GM18507 (cell line): ENCODE data around the gene ACTN4.

Source experiments
- DNase-seq: peaks from one replicate; pipeline ENCODE4 v3.0.0; 2011; ENCODE audit warnings: low read depth; ENCODE audit not compliant: insufficient read length; ENCODE audit errors: extremely low spot score
- FAIRE-seq: peaks from 2 replicates; lab custom pipeline; 2011; peaks lifted over from hg19 to GRCh38; lab: Jason Lieb, UNC

Gene ACTN4

DNA sequence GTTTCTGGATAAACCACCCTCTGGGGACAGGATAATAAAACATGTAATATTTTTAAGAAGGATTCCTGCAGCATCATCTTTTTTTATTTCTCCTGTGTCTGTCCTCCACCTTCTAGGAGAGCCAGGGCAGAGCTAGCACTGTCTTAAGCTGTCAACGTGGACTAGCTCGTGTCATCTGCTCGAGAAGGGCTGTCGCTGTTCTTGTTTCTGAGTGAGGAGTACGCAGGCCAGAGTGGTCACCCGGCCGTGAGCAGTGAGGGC is 83.0 kb downstream of the ACTN4 start:
- DNase-seq (no peak), FAIRE-seq (no peak)

DNA sequence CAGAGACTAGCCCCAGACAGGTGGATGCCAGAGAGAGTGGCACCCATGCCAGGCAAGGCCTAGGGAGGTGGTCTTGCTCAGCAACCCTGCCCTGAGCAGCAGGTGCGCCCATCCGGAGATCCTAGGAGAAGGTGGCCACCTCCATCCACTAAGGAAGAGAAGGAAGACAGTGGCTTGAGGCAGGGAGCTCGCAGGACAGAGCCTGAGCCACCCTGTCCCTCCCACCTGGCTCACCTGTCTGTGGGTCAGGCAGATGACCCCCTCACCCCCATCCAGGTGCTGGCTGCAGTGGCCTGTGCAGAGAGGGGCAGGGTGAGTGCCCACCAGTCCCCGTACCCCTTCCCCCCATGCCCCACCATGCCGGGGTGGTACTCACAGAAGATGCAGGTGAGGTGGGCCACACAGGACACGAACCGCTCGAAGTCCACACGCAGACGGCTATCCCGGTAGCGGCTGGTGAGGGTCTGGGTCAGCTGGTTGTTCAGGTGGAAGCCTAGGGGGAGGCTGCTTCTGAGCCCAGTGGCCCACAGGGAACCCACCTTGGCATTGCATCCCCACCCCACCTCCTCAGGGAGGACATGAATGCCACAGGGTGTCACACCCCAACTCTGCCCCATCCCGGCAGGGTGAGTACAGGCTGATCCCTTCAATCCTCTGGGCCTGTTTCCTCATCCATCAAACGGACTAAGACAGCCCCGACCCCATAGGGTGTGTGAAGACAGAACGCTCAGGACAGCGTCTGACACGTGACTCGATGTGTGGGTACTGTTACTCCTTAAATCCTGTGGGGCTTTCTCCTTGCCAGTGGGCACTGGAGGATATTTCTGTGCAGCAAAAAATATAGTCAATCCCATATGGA is 83.5 kb downstream of the ACTN4 start:
- DNase-seq: no peak
- no peak for FAIRE-seq

DNA sequence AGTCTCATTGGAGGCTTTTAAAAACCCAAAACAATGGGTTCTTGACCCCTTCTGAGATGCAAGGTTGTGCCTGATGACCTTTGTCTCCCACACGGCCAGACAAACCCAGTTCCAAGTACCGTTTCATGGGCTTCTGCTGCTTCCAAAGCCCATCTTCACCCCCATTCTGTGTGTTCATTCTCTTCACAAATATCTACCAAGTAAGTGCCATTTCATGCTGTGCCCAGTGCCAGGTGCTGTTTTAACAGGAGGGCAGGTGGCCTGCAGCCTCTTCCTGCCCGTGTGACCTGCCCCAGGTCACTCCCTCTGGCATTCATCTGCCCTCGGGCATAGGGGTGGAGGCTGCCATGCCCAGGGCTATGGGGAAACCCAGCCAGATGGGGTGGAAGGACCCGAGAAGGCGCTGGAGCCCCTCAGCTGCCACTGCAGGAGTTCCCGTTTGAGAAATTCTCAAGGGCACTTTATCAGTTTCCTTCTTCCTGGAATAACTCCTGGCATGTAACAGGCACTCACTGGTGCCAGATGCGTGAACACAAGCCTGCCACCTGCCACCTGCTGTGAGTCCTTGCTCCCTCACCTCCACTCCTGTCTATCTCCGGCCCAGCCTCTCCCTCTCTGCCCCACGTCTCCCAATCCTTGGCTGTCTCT is 84.3 kb downstream of the ACTN4 start:
- DNase-seq (no peak), FAIRE-seq (no peak)

- FAIRE-seq (no peak), DNase-seq (no peak)
Measured at GRCh38 chr19:38733241-38733492, 85.7 kb downstream of the ACTN4 start.

DNA sequence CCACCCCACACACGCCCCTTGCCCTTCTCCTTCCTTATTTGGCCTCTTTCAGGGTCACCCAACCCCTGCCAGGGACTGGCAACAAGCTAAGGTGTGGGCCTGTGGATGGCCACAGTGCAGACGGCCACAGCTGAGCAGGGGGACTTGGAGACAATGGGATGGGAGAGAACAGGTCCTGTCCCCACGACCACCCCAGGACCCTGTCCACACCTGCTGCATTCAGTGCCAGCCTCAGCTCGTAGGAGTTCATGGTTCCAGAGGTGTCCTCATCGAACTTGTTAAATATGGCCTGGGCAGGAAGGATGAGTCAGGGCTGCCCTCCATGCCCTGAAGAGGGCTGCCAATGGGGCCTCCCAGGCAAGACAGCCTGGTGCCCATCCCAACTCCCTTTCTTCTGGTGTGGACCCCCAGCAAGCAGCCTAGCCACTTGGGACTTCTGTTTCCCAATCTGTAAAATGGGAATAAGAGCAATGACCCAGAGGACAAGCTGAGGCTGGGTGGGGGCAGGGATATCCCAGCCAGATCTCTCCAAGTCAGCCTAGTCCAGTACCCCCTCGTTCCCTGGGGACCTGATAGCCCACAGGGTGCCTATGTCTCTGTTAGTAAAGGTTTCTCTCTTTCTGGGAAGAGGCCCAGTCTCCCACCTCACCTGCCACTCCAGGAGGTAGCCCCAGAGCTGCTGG is 86.2 kb downstream of the ACTN4 start:
- DNase-seq (no peak), FAIRE-seq (peak; percentile 21)

DNA sequence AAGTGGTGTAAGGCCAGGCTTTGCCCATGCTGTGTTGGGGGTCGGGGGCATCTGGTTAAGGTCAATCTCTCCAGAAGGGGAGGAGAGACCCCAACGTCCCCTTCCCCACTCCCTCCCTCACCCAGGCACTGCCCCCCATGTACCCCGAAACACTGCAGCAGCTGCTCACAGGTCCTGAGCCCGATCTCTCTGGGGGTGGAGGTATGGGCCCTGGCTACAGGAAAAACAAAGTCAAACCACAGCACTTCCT is 86.7 kb downstream of the ACTN4 start:
- DNase-seq (no peak), FAIRE-seq (peak; percentile 92)

GRCh38 chr19:38734426-38735256 is 87.2 kb downstream of the ACTN4 start:
- DNase-seq (peak; percentile 52), FAIRE-seq (no peak)

DNA sequence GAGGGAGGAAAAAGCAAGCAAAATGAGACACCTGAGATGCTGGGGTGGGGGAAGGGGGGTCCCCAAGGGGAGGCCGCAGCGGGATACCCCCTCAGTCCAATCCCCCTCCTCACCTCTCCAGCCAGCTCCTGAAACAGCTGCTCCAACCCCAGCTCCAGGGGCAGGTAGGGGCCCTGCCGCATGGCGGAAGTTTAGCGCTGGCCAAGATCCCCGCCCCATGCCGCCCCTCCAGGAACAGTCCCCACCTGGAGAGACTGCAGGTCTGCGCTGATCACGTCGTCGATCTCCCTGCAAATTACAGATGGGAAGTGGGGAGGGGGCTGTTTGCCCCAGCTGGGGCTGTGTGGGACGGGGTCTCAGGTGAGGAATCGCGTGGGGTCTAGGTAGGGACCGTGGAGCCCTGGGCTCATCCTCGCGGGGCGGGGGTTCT is 87.8 kb downstream of the ACTN4 start:
- DNase-seq (no peak), FAIRE-seq (no peak)

DNA sequence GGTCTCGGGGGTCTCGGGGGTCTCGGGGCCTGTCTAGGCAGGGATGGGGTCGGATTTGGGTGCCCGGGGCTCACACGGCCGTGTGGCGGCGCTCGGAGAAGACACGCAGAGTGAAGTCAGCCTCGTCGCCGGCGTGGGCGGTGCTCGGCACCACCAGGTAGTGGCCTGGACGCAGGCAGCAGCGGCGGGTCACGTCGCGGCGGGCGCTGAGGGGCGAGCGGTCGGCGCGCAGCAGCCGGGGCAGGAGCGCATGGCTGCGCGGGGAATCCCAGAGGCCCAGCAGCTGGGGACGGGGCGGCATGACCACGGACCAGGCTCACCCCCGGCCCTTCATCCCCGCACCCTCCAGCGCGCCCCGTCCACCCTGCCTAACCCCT is 88.6 kb downstream of the ACTN4 start:
- FAIRE-seq: no peak

DNA sequence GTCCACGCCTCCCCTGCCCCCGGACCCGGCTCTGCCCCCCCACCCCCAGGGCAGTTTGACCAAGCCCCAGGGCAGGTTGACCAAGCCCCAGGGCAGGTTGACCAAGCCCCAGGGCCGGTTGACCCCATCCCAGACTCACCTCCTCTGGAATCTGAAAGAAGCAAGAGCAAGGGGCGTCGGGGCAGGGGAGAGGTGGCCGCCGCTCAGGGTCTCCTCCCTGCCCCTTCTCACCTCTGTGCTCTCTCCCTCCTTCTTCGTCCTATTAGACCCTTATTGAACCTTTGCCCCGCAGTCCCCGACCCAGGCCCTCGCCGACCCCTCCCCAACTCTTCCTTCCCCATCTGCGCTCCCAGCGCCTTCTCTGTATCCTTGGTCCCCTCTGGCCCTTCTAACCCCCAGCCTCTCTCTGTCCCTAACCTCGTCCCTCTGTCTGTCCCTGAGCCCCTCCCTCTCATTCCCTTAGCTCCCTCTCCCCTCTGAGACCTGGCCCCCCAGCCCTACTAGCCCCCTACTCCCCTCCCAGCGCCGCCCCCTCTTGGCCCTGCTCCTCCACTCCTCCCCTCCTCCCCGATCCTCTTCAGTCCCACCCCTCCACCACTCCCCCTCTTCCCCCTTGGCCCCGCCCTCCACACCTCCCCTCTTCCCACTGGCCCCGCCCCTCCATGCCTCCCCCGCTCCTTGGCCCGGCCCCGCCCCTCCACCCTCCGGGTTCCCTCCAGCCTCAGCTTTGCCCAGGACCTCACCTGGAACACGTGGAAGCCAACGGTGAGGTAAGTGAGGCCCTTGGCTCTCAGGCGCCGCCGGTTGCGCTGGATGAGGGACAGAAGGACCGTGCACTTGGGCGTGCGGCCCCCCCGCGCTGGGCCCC is 89.2 kb downstream of the ACTN4 start:
- DNase-seq: peak; percentile 49

More for the DNA sequence above, 88.6 kb downstream of the ACTN4 start:
- DNase-seq: peak; percentile 38

GRCh38 chr19:38737281-38737865 is 89.9 kb downstream of the ACTN4 start:
- no peak for FAIRE-seq

More for the DNA sequence above, 89.2 kb downstream of the ACTN4 start:
- FAIRE-seq: no peak

GRCh38 chr19:38737921-38738737 is 90.7 kb downstream of the ACTN4 start:
- DNase-seq (no peak), FAIRE-seq (no peak)

More at GRCh38 chr19:38737281-38737865, 89.9 kb downstream of the ACTN4 start:
- no peak for DNase-seq

DNA sequence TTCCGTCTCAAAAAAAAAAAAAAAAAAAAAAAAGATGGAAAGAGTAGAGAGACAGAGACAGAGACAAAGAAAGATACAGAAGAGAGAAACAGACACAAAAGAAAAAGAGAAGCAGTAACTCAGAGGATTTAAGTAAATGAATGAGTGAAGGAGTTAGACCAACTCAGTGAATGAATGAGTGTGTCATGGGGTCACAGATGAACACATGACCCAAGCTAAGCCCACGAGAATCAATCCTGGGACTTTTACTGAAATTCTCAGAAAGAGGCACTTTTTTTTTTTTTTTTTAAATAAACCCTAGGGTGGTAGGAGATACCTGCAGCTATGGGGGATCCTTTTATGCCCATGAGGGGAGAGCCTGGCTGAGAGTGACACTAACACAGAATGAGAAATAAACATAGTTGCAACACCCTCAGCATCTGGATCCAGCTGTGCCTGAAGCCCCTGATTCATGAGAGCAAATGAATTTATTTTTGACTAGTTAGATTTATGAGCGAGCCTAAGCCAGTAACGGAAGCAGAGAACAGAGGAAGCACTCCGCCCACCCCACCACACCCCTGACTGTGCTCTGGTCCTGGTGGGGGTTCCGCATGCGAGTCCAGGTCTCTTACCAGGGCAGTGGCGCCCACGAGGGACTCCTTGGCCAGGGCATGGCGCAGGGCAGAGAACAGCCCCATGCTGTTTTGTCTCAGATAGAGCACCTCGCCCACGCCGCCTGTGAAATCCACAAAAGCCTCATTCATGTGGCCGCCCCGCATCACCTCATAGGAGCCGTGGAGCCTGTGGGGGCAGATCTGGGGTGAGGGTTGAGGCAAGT is 92.2 kb downstream of the ACTN4 start:
- DNase-seq (no peak), FAIRE-seq (no peak)

DNA sequence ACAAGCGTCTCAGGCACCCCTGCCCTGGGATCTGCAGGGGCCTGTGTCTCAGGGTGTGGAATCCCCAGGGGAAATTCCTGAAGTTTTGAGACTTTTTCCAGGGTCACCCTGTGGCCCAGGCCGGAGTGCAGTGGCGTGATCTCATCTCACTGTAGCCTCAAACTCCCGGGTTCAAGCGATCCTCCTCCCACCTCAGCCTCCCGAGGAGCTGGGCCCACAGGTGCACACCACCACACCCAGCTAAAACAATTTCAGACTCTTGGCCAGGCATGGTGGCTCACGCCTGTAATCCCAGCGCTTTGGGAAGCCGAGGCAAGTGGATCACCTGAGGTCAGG is 92.8 kb downstream of the ACTN4 start:
- FAIRE-seq (no peak), DNase-seq (no peak)

DNA sequence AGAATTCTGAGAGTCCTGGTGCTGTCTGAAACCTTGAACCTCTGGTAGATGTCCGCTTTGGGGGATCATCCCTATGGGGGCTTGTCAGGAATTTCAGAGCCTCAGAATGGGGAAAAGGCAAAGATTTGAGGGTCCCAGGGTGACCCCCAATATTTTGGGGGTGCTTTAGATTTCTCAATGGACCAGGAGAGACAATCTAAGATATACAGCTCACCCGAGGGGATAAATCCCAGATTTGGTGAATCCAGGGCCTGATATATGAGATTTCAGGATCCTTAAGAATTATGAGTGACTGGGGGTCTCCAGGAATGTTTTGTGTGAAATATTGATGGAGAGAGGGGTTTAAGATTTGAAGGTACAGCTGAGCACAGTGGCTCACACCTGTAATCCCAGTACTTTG is 93.5 kb downstream of the ACTN4 start:
- DNase-seq (no peak), FAIRE-seq (no peak)

DNA sequence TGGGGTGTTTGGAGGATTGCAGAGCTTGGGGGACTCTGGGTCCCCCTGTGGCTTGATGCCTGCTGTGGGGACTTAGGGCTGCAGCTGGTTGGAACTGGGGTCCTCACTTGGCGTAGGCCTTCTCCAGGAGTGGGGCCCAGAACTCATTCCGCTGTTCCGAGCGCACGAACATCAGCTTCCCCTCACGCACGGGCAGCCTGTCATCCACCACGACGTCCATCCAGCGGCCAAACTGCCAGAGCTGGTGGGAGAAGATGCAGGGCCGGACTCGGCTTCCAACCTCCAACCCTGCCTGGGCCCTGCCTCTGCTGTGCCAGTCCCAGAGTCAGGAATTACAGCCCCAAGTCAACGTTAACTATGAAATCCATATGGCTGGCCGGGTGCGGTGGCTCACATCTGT is 94.2 kb downstream of the ACTN4 start:
- no peak for FAIRE-seq
- no peak for DNase-seq

- DNase-seq (no peak), FAIRE-seq (no peak)
Measured at GRCh38 chr19:38742296-38742695, 94.8 kb downstream of the ACTN4 start.

DNA sequence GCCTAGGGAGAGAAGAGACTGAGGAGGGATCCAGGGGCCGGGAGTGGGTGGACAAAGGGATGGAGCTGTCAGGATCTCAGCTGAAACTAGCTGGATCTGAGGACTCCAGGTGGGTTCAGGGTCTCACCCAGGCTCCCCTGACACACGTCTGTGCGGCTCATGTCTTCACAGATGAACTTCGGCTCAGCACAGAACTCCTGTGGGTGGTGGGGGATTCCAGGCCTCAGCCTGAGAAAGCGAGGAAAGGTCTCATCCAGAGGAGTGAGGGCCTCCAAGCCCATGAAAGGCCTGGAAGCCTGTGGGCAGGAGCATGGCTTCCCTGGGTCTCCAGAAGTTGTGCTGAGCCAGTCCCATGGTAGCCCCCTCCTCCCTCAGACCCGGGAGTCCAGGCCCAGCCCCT is 95.5 kb downstream of the ACTN4 start:
- DNase-seq: no peak
- FAIRE-seq: no peak
